Measurements from ENCODE around the gene ARHGEF2. TPM values are rescaled to one million over a fixed set of nuclear protein-coding genes. Genes with fewer than 3 reads are reported as not detected.
A peak's percentile ranks its signal among the peaks of the same experiment; 100 is the strongest.

Gene ARHGEF2
- total and polyA plus RNA-seq, 4 donors, result 58.3 to 217 (median 117) TPM

DNA sequence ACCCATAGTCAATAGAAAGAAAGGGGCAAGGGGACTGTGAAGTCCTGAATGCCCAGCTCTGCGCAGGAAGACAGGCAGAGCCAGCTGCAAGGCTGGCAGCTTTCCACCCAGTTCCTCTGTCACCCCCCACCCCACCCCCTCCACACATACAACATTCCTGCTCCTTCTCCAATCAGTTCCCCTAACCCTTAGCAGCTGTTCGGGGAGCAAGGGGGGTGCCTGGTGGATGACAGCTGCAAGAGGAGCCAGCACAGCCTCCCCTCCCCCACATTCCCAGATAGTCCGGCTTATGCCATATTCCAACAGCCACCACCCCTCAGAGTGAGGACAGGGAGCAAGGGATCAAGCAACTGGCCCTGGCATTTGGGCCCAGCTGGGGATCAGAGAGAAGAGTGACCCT is 9.7 kb downstream of the ARHGEF2 start:
- WGBS, 2 donors, result 7 to 8% methylated on average over 3 of the region's 3 CpGs
- Histone ChIP-seq H3K27ac (ENCODE audit: low read depth in 1 of 2, low read length in 2 of 2) (peak overlapping the region in 1 of 2 donors; percentile 65), H3K4me1 (ENCODE audit: control insufficient read depth in 1 of 2, insufficient read depth in 2 of 2, low read length in 2 of 2) (no peaks in the 10 kb centered on the region), H3K36me3 (ENCODE audit: control insufficient read depth in 1 of 2, insufficient read depth in 2 of 2, low read length in 1 of 2) (peaks cover 0 to 9% of the 10 kb centered on the region in 2 donors), H3K27me3 (ENCODE audit: control insufficient read depth in 1 of 2, insufficient read depth in 2 of 2, low read length in 1 of 2) (no peaks in the 10 kb centered on the region), H3K9me3 (ENCODE audit: control insufficient read depth, low read length) (no peaks in the 10 kb centered on the region), H3K4me3 (ENCODE audit: low read length in 2 of 2) (no peak overlapping the region)
- intact Hi-C loops (cut with DNase I), result no loop called here
- no peak for ATAC-seq (ENCODE audit: low FRiP score)
- no peak for DNase-seq

DNA sequence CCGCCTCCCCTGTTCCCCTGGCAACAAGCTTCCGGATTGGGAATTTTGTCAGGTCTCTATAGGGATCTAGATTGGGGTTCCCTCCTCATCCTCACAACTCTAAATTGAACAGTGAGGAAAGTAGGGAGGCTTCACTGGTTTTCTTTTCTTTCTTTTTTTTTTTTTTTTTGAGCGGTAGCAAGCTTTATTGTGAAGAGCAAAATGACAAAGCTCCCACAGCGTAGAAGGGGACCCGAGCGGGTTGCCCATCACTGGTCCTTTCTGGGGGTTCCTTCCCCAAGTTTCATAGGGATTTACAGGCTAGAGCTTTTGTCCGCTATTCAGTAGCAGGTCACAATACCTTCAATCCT is 10.3 kb downstream of the ARHGEF2 start:
- peak overlapping the region in 1 of 2 donors; percentile 65 for H3K27ac ChIP-seq (ENCODE audit: low read depth in 1 of 2, low read length in 2 of 2)
- H3K4me1 ChIP-seq (ENCODE audit: control insufficient read depth in 1 of 2, insufficient read depth in 2 of 2, low read length in 2 of 2), result no peaks in the 10 kb centered on the region
- no peak overlapping the region for H3K4me3 ChIP-seq (ENCODE audit: low read length in 2 of 2)
- no peaks in the 10 kb centered on the region for H3K27me3 ChIP-seq (ENCODE audit: control insufficient read depth in 1 of 2, insufficient read depth in 2 of 2, low read length in 1 of 2)
- peaks cover 0 to 9% of the 10 kb centered on the region in 2 donors for H3K36me3 ChIP-seq (ENCODE audit: control insufficient read depth in 1 of 2, insufficient read depth in 2 of 2, low read length in 1 of 2)
- intact Hi-C loops (cut with DNase I), result no loop called here
- no peak for ATAC-seq (ENCODE audit: low FRiP score)
- WGBS, 2 donors, result 50 to 53% methylated on average over 7 of the region's 7 CpGs
- DNase-seq, result no peak
- H3K9me3 ChIP-seq (ENCODE audit: control insufficient read depth, low read length), result no peaks in the 10 kb centered on the region

DNA sequence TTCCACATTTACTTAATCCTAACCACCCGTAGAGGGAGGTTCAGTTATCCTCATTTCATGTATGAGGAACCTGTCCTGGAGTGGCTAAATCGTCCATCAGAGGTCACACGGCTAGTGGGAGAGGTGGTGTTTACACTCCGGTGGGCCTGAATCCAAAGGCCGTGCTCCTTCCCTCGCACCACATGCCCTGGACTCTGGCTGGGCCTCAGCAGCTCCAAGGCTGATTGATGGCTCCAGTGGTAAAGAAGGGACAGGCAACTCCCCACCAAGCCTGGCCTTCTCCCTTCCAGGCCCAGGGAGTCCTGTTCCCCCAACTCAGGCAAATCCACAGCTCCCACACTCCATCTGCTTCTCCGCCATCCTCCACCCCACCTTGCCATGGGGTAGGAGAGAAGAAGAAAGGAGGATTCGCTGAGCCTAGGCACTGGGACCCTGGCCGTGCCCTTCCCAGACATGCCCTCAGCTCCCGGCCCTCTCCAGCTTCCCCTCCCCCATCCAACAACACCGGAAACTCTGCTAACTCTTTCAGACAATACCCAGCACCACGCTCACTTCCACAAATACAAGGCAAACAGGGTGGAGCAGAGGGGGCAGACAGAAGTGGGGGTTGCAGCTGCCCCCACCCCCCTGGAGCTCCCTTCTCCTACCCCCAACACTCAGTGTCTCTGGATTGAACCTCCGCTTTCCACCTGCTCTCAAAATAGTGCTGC is 10.9 kb downstream of the ARHGEF2 start:
- H3K4me1 ChIP-seq (ENCODE audit: control insufficient read depth in 1 of 2, insufficient read depth in 2 of 2, low read length in 2 of 2), result no peaks in the 10 kb centered on the region
- DNase-seq (no peak), ATAC-seq (ENCODE audit: low FRiP score) (no peak)
- H3K9me3 ChIP-seq (ENCODE audit: control insufficient read depth, low read length), result no peaks in the 10 kb centered on the region
- H3K36me3 ChIP-seq (ENCODE audit: control insufficient read depth in 1 of 2, insufficient read depth in 2 of 2, low read length in 1 of 2), result peaks cover 0 to 9% of the 10 kb centered on the region in 2 donors
- peak overlapping the region in 1 of 2 donors; percentile 20 for H3K27ac ChIP-seq (ENCODE audit: low read depth in 1 of 2, low read length in 2 of 2)
- no peak overlapping the region for H3K4me3 ChIP-seq (ENCODE audit: low read length in 2 of 2)
- WGBS, 2 donors, result 18 to 19% methylated on average over 13 of the region's 13 CpGs
- intact Hi-C loops (cut with DNase I), result no loop called here
- H3K27me3 ChIP-seq (ENCODE audit: control insufficient read depth in 1 of 2, insufficient read depth in 2 of 2, low read length in 1 of 2), result no peaks in the 10 kb centered on the region

GRCh38 chr1:155966750-155967149 is 11.6 kb downstream of the ARHGEF2 start:
- Histone ChIP-seq H3K9me3 (ENCODE audit: control insufficient read depth, low read length) (no peaks in the 10 kb centered on the region), H3K4me3 (ENCODE audit: low read length in 2 of 2) (no peak overlapping the region), H3K4me1 (ENCODE audit: control insufficient read depth in 1 of 2, insufficient read depth in 2 of 2, low read length in 2 of 2) (no peaks in the 10 kb centered on the region), H3K36me3 (ENCODE audit: control insufficient read depth in 1 of 2, insufficient read depth in 2 of 2, low read length in 1 of 2) (peaks cover 0 to 12% of the 10 kb centered on the region in 2 donors), H3K27ac (ENCODE audit: low read depth in 1 of 2, low read length in 2 of 2) (peak overlapping the region in 1 of 2 donors; percentile 20), H3K27me3 (ENCODE audit: control insufficient read depth in 1 of 2, insufficient read depth in 2 of 2, low read length in 1 of 2) (no peaks in the 10 kb centered on the region)
- ATAC-seq (ENCODE audit: low FRiP score) (no peak), DNase-seq (no peak)
- WGBS, 2 donors, result 64 to 84% methylated on average over 4 to 7 of the region's 7 CpGs
- intact Hi-C loops (cut with DNase I), result no loop called here

DNA sequence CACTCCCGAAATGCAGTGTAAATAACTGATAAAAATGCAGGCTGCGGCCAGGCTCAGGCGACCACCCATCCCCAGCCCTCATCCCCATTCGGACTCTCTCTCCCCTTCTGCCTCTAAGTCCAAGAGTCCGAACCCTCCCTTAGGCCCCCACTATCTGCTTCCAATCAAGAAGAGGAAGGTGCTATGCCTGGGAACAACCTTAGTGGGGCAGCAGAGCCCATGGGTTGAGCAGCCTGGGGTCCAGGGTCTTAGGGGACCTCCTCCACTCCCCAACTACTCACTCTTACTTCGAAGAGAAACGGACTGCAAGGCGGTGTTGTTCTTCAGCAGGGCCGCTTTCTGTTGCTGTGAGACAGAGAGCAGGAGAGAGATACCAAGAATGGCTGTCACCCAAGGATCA is 12.2 kb downstream of the ARHGEF2 start:
- Histone ChIP-seq H3K36me3 (ENCODE audit: control insufficient read depth in 1 of 2, insufficient read depth in 2 of 2, low read length in 1 of 2) (peaks cover 0 to 14% of the 10 kb centered on the region in 2 donors), H3K9me3 (ENCODE audit: control insufficient read depth, low read length) (no peaks in the 10 kb centered on the region), H3K27ac (ENCODE audit: low read depth in 1 of 2, low read length in 2 of 2) (no peak overlapping the region), H3K27me3 (ENCODE audit: control insufficient read depth in 1 of 2, insufficient read depth in 2 of 2, low read length in 1 of 2) (no peaks in the 10 kb centered on the region), H3K4me1 (ENCODE audit: control insufficient read depth in 1 of 2, insufficient read depth in 2 of 2, low read length in 2 of 2) (no peaks in the 10 kb centered on the region), H3K4me3 (ENCODE audit: low read length in 2 of 2) (no peak overlapping the region)
- no peak for ATAC-seq (ENCODE audit: low FRiP score)
- WGBS, 2 donors, result 68 to 70% methylated on average over 9 of the region's 9 CpGs
- DNase-seq, result no peak
- intact Hi-C loops (cut with DNase I), result no loop called here

- Histone ChIP-seq H3K27ac (ENCODE audit: low read depth in 1 of 2, low read length in 2 of 2) (peak overlapping the region in 1 of 2 donors; percentile 8), H3K27me3 (ENCODE audit: control insufficient read depth in 1 of 2, insufficient read depth in 2 of 2, low read length in 1 of 2) (no peaks in the 10 kb centered on the region), H3K4me3 (ENCODE audit: low read length in 2 of 2) (no peak overlapping the region), H3K36me3 (ENCODE audit: control insufficient read depth in 1 of 2, insufficient read depth in 2 of 2, low read length in 1 of 2) (peaks cover 0 to 14% of the 10 kb centered on the region in 2 donors), H3K4me1 (ENCODE audit: control insufficient read depth in 1 of 2, insufficient read depth in 2 of 2, low read length in 2 of 2) (no peaks in the 10 kb centered on the region), H3K9me3 (ENCODE audit: control insufficient read depth, low read length) (no peaks in the 10 kb centered on the region)
- WGBS, 2 donors, result 59 to 62% methylated on average over 7 of the region's 7 CpGs
- no peak for DNase-seq
- intact Hi-C loops (cut with DNase I), result no loop called here
- ATAC-seq (ENCODE audit: low FRiP score), result no peak
These were observed 14.2 kb downstream of the ARHGEF2 start for GRCh38 chr1:155964193-155964592.

GRCh38 chr1:155962599-155963211 is 15.6 kb downstream of the ARHGEF2 start:
- ATAC-seq (ENCODE audit: low FRiP score), result no peak
- DNase-seq, result peak; percentile 83 to 88
- Histone ChIP-seq H3K27me3 (ENCODE audit: control insufficient read depth in 1 of 2, insufficient read depth in 2 of 2, low read length in 1 of 2) (no peaks in the 10 kb centered on the region), H3K9me3 (ENCODE audit: control insufficient read depth, low read length) (no peaks in the 10 kb centered on the region), H3K27ac (ENCODE audit: low read depth in 1 of 2, low read length in 2 of 2) (peak overlapping the region in 1 of 2 donors; percentile 96), H3K4me3 (ENCODE audit: low read length in 2 of 2) (no peak overlapping the region), H3K4me1 (ENCODE audit: control insufficient read depth in 1 of 2, insufficient read depth in 2 of 2, low read length in 2 of 2) (no peaks in the 10 kb centered on the region), H3K36me3 (ENCODE audit: control insufficient read depth in 1 of 2, insufficient read depth in 2 of 2, low read length in 1 of 2) (peaks cover 0 to 15% of the 10 kb centered on the region in 2 donors)
- WGBS, 2 donors, result 33% methylated on average over 18 of the region's 18 CpGs
- intact Hi-C loops (cut with DNase I), result no loop called here

DNA sequence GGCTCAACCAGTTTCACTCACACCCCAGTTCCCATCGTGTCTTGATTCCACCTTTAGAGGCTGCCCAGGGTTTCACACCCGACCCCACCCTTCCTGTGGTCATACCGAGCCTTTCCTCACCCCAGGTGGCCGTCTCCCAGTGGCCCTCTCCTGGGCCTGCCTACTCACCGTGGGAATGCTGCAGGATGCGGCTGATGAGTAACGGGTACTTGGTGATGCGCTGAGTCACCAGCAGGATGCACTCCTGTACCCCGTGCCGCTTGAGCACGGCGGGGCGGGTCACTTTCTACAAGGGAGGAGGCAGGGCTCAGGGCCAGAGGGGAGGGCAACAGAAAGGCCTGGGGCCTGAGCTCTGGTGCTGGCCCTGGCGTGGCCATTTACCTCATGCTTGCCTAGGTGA is 16.4 kb downstream of the ARHGEF2 start:
- ATAC-seq (ENCODE audit: low FRiP score) (peak; percentile 85), DNase-seq (peak; percentile 94 to 95)
- H3K27ac ChIP-seq (ENCODE audit: low read depth in 1 of 2, low read length in 2 of 2), result peak overlapping the region; percentile 73 to 96
- H3K4me1 ChIP-seq (ENCODE audit: control insufficient read depth in 1 of 2, insufficient read depth in 2 of 2, low read length in 2 of 2), result no peaks in the 10 kb centered on the region
- peaks cover 0 to 17% of the 10 kb centered on the region in 2 donors for H3K36me3 ChIP-seq (ENCODE audit: control insufficient read depth in 1 of 2, insufficient read depth in 2 of 2, low read length in 1 of 2)
- no peaks in the 10 kb centered on the region for H3K27me3 ChIP-seq (ENCODE audit: control insufficient read depth in 1 of 2, insufficient read depth in 2 of 2, low read length in 1 of 2)
- intact Hi-C loops (cut with DNase I), result no loop called here
- H3K4me3 ChIP-seq (ENCODE audit: low read length in 2 of 2), result no peak overlapping the region
- no peaks in the 10 kb centered on the region for H3K9me3 ChIP-seq (ENCODE audit: control insufficient read depth, low read length)
- 11 to 13% methylated on average over 14 of the region's 14 CpGs for WGBS, 2 donors
